Limb (tissue), 2 donors: ENCODE measurements around the gene TCP11L1.
A peak's percentile ranks its signal among the peaks of the same experiment; 100 is the strongest.

Source experiments
- DNase-seq, 2 donors: peaks; one replicate each; pipeline ENCODE4 v3.0.0-alpha.2; 2016; ENCODE audit errors: extremely low spot score in 2 of 2

TCP11L1 gene

GRCh38 chr11:33039274-33040032, at the start of gene TCP11L1:
TSS of gene TCP11L1 (plus strand) at chr11:33039572. CDS start at chr11:33043774, 4,202 bp downstream.
- DNase-seq: peak; percentile 93 to 95

GRCh38 chr11:32990481-32990880, 48.9 kb upstream of the TCP11L1 start:
- DNase-seq: no peak

- DNase-seq: no peak
Measured at GRCh38 chr11:32991427-32991826, 47.9 kb upstream of the TCP11L1 start.

- no peak for DNase-seq
Measured at GRCh38 chr11:32991898-32992297, 47.5 kb upstream of the TCP11L1 start.

- no peak for DNase-seq
Measured at GRCh38 chr11:33000181-33000580, 39.2 kb upstream of the TCP11L1 start.

GRCh38 chr11:33001281-33001680, 38.1 kb upstream of the TCP11L1 start:
- DNase-seq: no peak

- DNase-seq: no peak
Measured at GRCh38 chr11:33001751-33002542, 37.4 kb upstream of the TCP11L1 start.

GRCh38 chr11:33005175-33005574, 34.2 kb upstream of the TCP11L1 start:
- no peak for DNase-seq

GRCh38 chr11:33006010-33006409, 33.4 kb upstream of the TCP11L1 start:
- DNase-seq: no peak

- DNase-seq: no peak
Measured at GRCh38 chr11:33013755-33014154, 25.6 kb upstream of the TCP11L1 start.

GRCh38 chr11:33015621-33016551, 23.5 kb upstream of the TCP11L1 start, which contains the start of gene DEPDC7:
TSS of gene DEPDC7 (plus strand) at chr11:33015878. CDS start at chr11:33015956, 78 bp downstream.
- peak; percentile 89 to 93 for DNase-seq

- DNase-seq: no peak
Measured at GRCh38 chr11:33016654-33017053, 22.7 kb upstream of the TCP11L1 start.

GRCh38 chr11:33017478-33017877, 21.9 kb upstream of the TCP11L1 start:
- no peak for DNase-seq

GRCh38 chr11:33017965-33018364, 21.4 kb upstream of the TCP11L1 start:
- DNase-seq: no peak

- no peak for DNase-seq
Measured at GRCh38 chr11:33018840-33019239, 20.5 kb upstream of the TCP11L1 start.

- DNase-seq: no peak
Measured at GRCh38 chr11:33021501-33021900, 17.9 kb upstream of the TCP11L1 start.

GRCh38 chr11:33021937-33022336, 17.4 kb upstream of the TCP11L1 start:
- DNase-seq: no peak

GRCh38 chr11:33025339-33025722, 14.0 kb upstream of the TCP11L1 start:
- no peak for DNase-seq

GRCh38 chr11:33027233-33027632, 12.1 kb upstream of the TCP11L1 start:
- no peak for DNase-seq

GRCh38 chr11:33027846-33028536, 11.4 kb upstream of the TCP11L1 start:
- DNase-seq: no peak

- DNase-seq: no peak
Measured at GRCh38 chr11:33028537-33028914, 10.8 kb upstream of the TCP11L1 start.
